Mesendoderm (in vitro differentiated cells): ENCODE results near the gene NCK2.

Experiments
- DNase-seq: peaks from one replicate; pipeline ENCODE4 v3.0.0; 2013
- H2AK5ac ChIP-seq: 2 replicates; pipeline ENCODE4 v1.6.1; 2013; ENCODE audit warnings: low read length, inconsistent platforms
- H2BK120ac ChIP-seq: 2 replicates; pipeline ENCODE4 v1.6.1; 2013; ENCODE audit warnings: low read depth, mild to moderate bottlenecking, low read length, moderate library complexity, mixed read lengths
- H2BK15ac ChIP-seq: replicated peaks from 2 replicates; pipeline ENCODE4 v1.6.1; 2013; ENCODE audit warnings: low read depth, mild to moderate bottlenecking, moderate library complexity
- H2BK5ac ChIP-seq: 2 replicates; pipeline ENCODE4 v1.6.1; 2013; ENCODE audit warnings: low read length, inconsistent platforms
- H3K18ac ChIP-seq: 2 replicates; pipeline ENCODE4 v1.6.1; 2013; ENCODE audit warnings: mild to moderate bottlenecking, low read length, mixed read lengths
- H3K23ac ChIP-seq: one replicate; pipeline ENCODE4 v1.6.1; 2013; ENCODE audit warnings: low read length
- H3K27ac ChIP-seq: 2 replicates; pipeline ENCODE4 v1.5.1; 2013; ENCODE audit warnings: low read depth, mild to moderate bottlenecking, inconsistent platforms, low read length, moderate library complexity
- H3K27me3 ChIP-seq: 2 replicates; pipeline ENCODE4 v1.6.1; 2013; ENCODE audit warnings: low read length, control low read depth, mild to moderate bottlenecking, inconsistent platforms; ENCODE audit not compliant: insufficient read depth, poor library complexity
- H3K36me3 ChIP-seq: 2 replicates; pipeline ENCODE4 v1.6.1; 2013; ENCODE audit warnings: low read length, inconsistent platforms; ENCODE audit not compliant: control insufficient read depth, insufficient read depth
- H3K4ac ChIP-seq: one replicate; pipeline ENCODE4 v1.6.1; 2013; ENCODE audit warnings: low read depth, mild to moderate bottlenecking, low read length, moderate library complexity
- H3K4me1 ChIP-seq: 2 replicates; pipeline ENCODE4 v1.6.1; 2013; ENCODE audit warnings: low read depth, low read length, inconsistent platforms; ENCODE audit not compliant: control insufficient read depth
- H3K4me2 ChIP-seq: 2 replicates; pipeline ENCODE4 v1.6.1; 2013; ENCODE audit warnings: low read length
- H3K4me3 ChIP-seq: 2 replicates; pipeline ENCODE4 v1.5.1; 2013; ENCODE audit warnings: mild to moderate bottlenecking, low read length
- H3K56ac ChIP-seq: one replicate; pipeline ENCODE4 v1.6.1; 2013; ENCODE audit warnings: low read length
- H3K79me1 ChIP-seq: 2 replicates; pipeline ENCODE4 v1.6.1; 2013; ENCODE audit warnings: low read length, inconsistent platforms
- H3K79me2 ChIP-seq: 2 replicates; pipeline ENCODE4 v1.6.1; 2013; ENCODE audit warnings: mild to moderate bottlenecking, low read length; ENCODE audit not compliant: control insufficient read depth, insufficient read depth
- H3K9ac ChIP-seq: 2 replicates; pipeline ENCODE4 v1.6.1; 2013; ENCODE audit warnings: low read length, inconsistent platforms
- H4K5ac ChIP-seq: one replicate; pipeline ENCODE4 v1.6.1; 2013; ENCODE audit warnings: low read length
- H4K8ac ChIP-seq: one replicate; pipeline ENCODE4 v1.6.1; 2013; ENCODE audit warnings: low read depth, mild to moderate bottlenecking, control low read depth, low read length, moderate library complexity
- WGBS: extraction: QIAGEN DNeasy Blood & Tissue Kit; methylation state at CpG from one replicate; pipeline ENCODE4 v1.1.7; 2013; ENCODE audit warnings: low lambda C conversion rate, missing lambda C conversion rate; ENCODE audit not compliant: insufficient coverage; ENCODE audit errors: extremely low coverage; 5-methylcytosine and 5-hydroxymethylcytosine counted together

NCK2 gene

DNA sequence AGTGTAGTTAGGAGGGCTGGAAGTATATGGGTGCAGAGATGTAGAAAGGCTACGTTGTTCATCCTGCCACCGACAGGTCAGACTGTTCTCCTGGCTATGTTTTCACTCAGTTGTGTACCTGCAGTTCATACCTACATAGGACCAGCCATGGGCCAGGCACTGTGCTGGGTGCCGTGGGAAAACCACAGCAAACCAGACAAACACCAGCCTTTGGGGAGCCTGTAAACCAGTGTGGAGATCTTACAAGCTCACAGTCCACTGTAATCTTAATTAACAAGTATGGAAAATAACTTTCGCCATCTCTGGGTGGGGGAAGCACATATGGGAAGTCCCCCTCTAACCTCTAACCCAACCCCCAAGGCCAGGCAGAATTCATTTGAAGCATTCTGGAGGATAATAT lies 12.7 kb downstream of the NCK2 start:
- Histone ChIP-seq H3K18ac (no peak overlapping the region), H3K23ac (no peak overlapping the region), H3K4me3 (no peak overlapping the region), H3K4me2 (no peak overlapping the region), H4K8ac (no peak overlapping the region), H3K79me2 (peaks cover 87% of the 10 kb centered on the region), H3K36me3 (no peaks in the 10 kb centered on the region), H3K56ac (no peak overlapping the region), H3K79me1 (peaks cover 30% of the 10 kb centered on the region), H4K5ac (no peak overlapping the region), H2BK15ac (no peak overlapping the region), H3K4ac (no peak overlapping the region), H3K4me1 (peaks cover 22% of the 10 kb centered on the region), H3K27me3 (no peaks in the 10 kb centered on the region), H3K27ac (no peak overlapping the region), H3K9ac (no peak overlapping the region), H2BK120ac (no peak overlapping the region), H2BK5ac (no peak overlapping the region), H2AK5ac (no peak overlapping the region)
- no peak for DNase-seq
- no CpG with 5 or more reads among the region's 4 CpGs for WGBS

DNA sequence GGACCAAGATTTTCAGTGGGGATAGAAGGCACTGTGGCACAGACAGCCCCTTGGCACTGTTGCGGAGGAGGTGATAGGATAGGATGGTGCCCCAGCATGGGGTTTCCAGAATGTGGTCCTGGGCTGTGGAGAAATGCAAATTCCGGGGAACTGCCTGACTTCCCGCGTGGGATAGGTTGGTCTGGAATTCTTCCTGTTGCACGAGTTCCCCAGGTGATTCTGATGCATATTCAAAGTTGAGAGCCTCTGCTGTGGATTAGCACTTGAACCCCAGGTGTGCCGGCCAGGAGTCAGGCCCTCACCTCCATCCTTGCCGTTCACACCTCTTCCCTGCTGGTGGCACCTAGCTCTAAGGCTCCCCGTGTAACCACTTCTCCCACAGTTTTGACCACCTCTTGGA lies 15.5 kb downstream of the NCK2 start:
- no peak overlapping the region for H3K18ac ChIP-seq
- H2AK5ac ChIP-seq: no peak overlapping the region
- H3K4me2 ChIP-seq: no peak overlapping the region
- no peaks in the 10 kb centered on the region for H3K36me3 ChIP-seq
- H3K79me1 ChIP-seq: peaks cover 28% of the 10 kb centered on the region
- peak; percentile 30 for DNase-seq
- H2BK5ac ChIP-seq: no peak overlapping the region
- H4K8ac ChIP-seq: no peak overlapping the region
- no peak overlapping the region for H3K4me3 ChIP-seq
- no peak overlapping the region for H2BK120ac ChIP-seq
- H3K23ac ChIP-seq: no peak overlapping the region
- no peak overlapping the region for H3K9ac ChIP-seq
- peaks cover 18% of the 10 kb centered on the region for H3K4me1 ChIP-seq
- no CpG with 5 or more reads among the region's 8 CpGs for WGBS
- H3K56ac ChIP-seq: no peak overlapping the region
- no peak overlapping the region for H3K27ac ChIP-seq
- no peak overlapping the region for H3K4ac ChIP-seq
- H4K5ac ChIP-seq: no peak overlapping the region
- H3K27me3 ChIP-seq: no peaks in the 10 kb centered on the region
- peaks cover 84% of the 10 kb centered on the region for H3K79me2 ChIP-seq
- H2BK15ac ChIP-seq: no peak overlapping the region

DNA sequence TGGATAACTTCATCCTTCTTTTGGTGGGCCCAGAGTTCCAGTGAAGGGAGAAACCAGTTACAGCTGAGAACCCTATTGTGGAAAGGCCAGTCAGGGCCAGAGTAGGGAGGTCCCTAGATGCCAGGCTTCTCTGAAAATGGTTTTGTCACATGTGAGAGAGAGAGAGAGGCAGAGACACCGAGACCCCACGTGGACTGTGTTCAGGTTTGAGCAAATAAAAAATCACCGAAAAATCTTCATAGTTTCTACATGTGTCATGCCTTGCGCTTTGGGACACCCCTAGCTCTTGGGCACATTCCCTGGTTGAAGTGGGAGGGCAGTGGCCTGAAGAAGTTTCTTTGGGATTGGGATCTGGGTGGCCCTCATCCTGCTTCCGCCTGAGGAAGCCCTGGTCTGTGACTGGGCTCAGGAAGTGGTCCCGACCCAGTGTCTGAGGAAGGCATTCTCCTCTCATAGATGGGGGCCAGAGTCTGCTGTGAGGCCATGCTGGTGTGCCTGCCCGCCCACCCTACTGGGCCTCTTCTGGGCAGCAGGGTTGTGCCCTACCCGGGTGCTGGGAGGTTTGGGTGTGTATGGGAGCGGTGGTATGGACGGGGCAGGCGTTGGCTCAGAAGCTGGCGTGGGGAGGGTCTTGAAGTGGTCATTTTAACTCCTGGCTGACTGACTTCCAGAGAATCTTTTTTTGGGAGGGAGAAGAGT lies 16.1 kb downstream of the NCK2 start:
- H4K5ac ChIP-seq: no peak overlapping the region
- H3K79me1 ChIP-seq: peaks cover 31% of the 10 kb centered on the region
- H3K9ac ChIP-seq: no peak overlapping the region
- no peak overlapping the region for H2BK15ac ChIP-seq
- no peak overlapping the region for H2BK120ac ChIP-seq
- no peak for DNase-seq
- no peak overlapping the region for H3K27ac ChIP-seq
- H3K18ac ChIP-seq: peak overlapping the region; percentile 1
- peak overlapping the region; percentile 67 for H3K56ac ChIP-seq
- no peak overlapping the region for H2BK5ac ChIP-seq
- H3K4me3 ChIP-seq: no peak overlapping the region
- no peak overlapping the region for H3K4ac ChIP-seq
- H3K4me2 ChIP-seq: no peak overlapping the region
- no peak overlapping the region for H2AK5ac ChIP-seq
- peaks cover 85% of the 10 kb centered on the region for H3K79me2 ChIP-seq
- H3K23ac ChIP-seq: no peak overlapping the region
- H3K27me3 ChIP-seq: no peaks in the 10 kb centered on the region
- H3K36me3 ChIP-seq: no peaks in the 10 kb centered on the region
- no peak overlapping the region for H4K8ac ChIP-seq
- no CpG with 5 or more reads among the region's 12 CpGs for WGBS
- H3K4me1 ChIP-seq: peaks cover 17% of the 10 kb centered on the region

DNA sequence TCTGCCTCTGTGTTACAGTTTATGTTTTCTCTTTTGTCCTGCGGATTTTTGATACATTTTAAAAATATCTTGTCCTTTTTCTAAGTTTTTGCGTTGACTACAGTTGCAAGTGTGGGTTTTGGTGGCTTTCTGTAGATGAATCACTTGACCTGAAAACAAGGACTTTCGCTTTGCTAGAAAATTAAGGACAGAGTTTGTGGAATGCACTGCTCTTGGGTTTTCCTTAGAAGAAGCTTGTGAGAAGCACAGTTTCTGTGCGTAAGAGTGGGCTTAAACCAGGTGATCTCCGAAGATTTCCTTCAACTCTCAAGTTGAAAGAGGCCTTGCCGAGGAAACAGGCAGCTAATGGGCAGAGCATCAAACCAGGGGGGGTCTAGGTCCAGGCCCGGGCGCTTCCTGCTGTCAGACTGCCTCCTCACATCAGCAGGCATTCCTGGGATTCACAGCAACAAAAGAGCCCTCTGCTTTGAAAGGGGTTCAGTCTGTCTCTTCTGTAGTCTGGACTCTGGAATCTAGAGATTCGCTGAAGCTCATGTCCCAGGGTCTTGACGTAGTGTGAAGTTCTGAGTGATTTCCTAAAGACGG lies 17.3 kb downstream of the NCK2 start:
- WGBS: no CpG with 5 or more reads among the region's 11 CpGs
- DNase-seq: peak; percentile 92
- no peak overlapping the region for H3K23ac ChIP-seq

DNA sequence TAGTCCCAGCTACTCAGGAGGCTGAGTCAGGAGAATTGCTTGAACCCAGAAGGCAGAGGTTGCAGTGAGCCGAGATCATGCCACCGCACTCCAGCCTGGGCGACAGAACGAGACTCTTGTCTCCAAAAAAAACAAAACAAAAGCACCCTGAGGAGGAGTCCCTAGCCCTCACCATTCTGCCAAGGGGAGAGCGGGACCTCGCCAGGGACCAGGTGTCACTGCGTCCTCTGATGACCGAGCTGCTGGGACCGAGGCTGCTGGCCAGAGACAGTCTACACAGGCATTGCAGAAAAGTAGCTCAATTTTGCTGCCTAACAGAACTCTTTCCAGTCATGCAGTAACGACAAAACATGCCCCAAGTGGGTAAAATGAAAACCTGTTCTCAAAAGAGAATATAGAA lies 18.4 kb downstream of the NCK2 start:
- Histone ChIP-seq H3K79me2 (peaks cover 87% of the 10 kb centered on the region), H3K79me1 (peaks cover 40% of the 10 kb centered on the region), H4K8ac (no peak overlapping the region), H3K18ac (no peak overlapping the region), H2BK15ac (no peak overlapping the region), H2BK5ac (no peak overlapping the region), H2AK5ac (no peak overlapping the region), H3K9ac (no peak overlapping the region), H2BK120ac (no peak overlapping the region), H3K27me3 (no peaks in the 10 kb centered on the region), H3K56ac (no peak overlapping the region), H3K27ac (no peak overlapping the region), H4K5ac (no peak overlapping the region), H3K36me3 (no peaks in the 10 kb centered on the region), H3K4me3 (no peak overlapping the region), H3K4ac (no peak overlapping the region), H3K23ac (no peak overlapping the region), H3K4me1 (peaks cover 13% of the 10 kb centered on the region), H3K4me2 (no peak overlapping the region)
- no peak for DNase-seq
- WGBS: no CpG with 5 or more reads among the region's 10 CpGs

More for the DNA sequence above, 17.3 kb downstream of the NCK2 start:
- peak overlapping the region; percentile 18 for H3K27ac ChIP-seq
- peak overlapping the region; percentile 53 for H3K56ac ChIP-seq
- H3K27me3 ChIP-seq: no peaks in the 10 kb centered on the region
- H3K18ac ChIP-seq: no peak overlapping the region
- no peak overlapping the region for H2AK5ac ChIP-seq
- no peak overlapping the region for H3K4me3 ChIP-seq
- H4K8ac ChIP-seq: no peak overlapping the region
- H2BK15ac ChIP-seq: no peak overlapping the region
- no peak overlapping the region for H3K4ac ChIP-seq
- H4K5ac ChIP-seq: no peak overlapping the region
- peaks cover 39% of the 10 kb centered on the region for H3K79me1 ChIP-seq
- no peak overlapping the region for H3K4me2 ChIP-seq
- no peaks in the 10 kb centered on the region for H3K36me3 ChIP-seq
- H3K4me1 ChIP-seq: peaks cover 15% of the 10 kb centered on the region
- peaks cover 86% of the 10 kb centered on the region for H3K79me2 ChIP-seq
- no peak overlapping the region for H2BK120ac ChIP-seq
- H2BK5ac ChIP-seq: no peak overlapping the region
- H3K9ac ChIP-seq: no peak overlapping the region
